GM12873 (cell line): Measurements from ENCODE around the gene DSC3.

Source experiments
- CTCF ChIP-seq: IDR thresholded peaks from 2 replicates; pipeline ENCODE4 v1.5.1; 2012; ENCODE audit warnings: low read depth, mild to moderate bottlenecking, moderate library complexity, low read length, control low read depth; ENCODE audit not compliant: insufficient read depth; ENCODE audit errors: missing control alignments

Gene DSC3

GRCh38 chr18:30987467-30988241, 54.9 kb downstream of the DSC3 start:
- no peak for TF ChIP-seq CTCF

GRCh38 chr18:30985753-30986152, 56.8 kb downstream of the DSC3 start:
- TF ChIP-seq CTCF, result no peak

- TF ChIP-seq CTCF, result no peak
These were observed 60.1 kb downstream of the DSC3 start for GRCh38 chr18:30982285-30982992.

GRCh38 chr18:30971338-30971956, 71.1 kb downstream of the DSC3 start:
- TF ChIP-seq CTCF, result peak; percentile 37

GRCh38 chr18:30970196-30970816, 72.2 kb downstream of the DSC3 start:
- TF ChIP-seq CTCF, result peak; percentile 7

- no peak for TF ChIP-seq CTCF
These were observed 72.8 kb downstream of the DSC3 start for GRCh38 chr18:30969670-30970170.
